ENCODE results near the gene SLC2A13. TPM values are rescaled to one million over a fixed set of nuclear protein-coding genes. Genes with fewer than 3 reads are reported as not detected.

The SLC2A13 gene
- total RNA-seq, 1 experiment from 2014 or later: 15.3 TPM

- no peak for DNase-seq (ENCODE audit: low spot score)
- Mint-ChIP-seq H3K4me1 (peaks cover 18% of the 10 kb centered on the region), H3K27me3 (ENCODE audit: low read depth) (no peaks in the 10 kb centered on the region), H3K4me3 (no peak overlapping the region), H3K36me3 (no peaks in the 10 kb centered on the region), H3K9me3 (no peaks in the 10 kb centered on the region), H3K27ac (no peak overlapping the region; the same call in 1 of the 2 replicates)
- no peak for ATAC-seq
- ChIA-PET POLR2A (no interaction called here), CTCF (no interaction called here)
- no peak for TF ChIP-seq ZNF263 (CRISPR knock-in tag; IDR thresholded peaks at IDR 0.05; ENCODE audit: low read depth)
- no peak for TF ChIP-seq NR2C2 (CRISPR knock-in tag; IDR thresholded peaks at IDR 0.05)
- no peak for TF ChIP-seq STAT6 (CRISPR knock-in tag; conservative IDR thresholded peaks at IDR 0.05; ENCODE audit: low read depth)
- TF ChIP-seq ZNF219 (CRISPR knock-in tag; IDR thresholded peaks at IDR 0.05; ENCODE audit: borderline replicate concordance): no peak
- no peak for TF ChIP-seq NR1H2 (CRISPR knock-in tag; IDR thresholded peaks at IDR 0.05)
- no peak for TF ChIP-seq ATF6 (CRISPR knock-in tag; IDR thresholded peaks at IDR 0.05)
- TF ChIP-seq HMGA2 (CRISPR knock-in tag; IDR thresholded peaks at IDR 0.05): no peak
- no peak for TF ChIP-seq JAZF1 (CRISPR knock-in tag; IDR thresholded peaks at IDR 0.05)
- no peak for TF ChIP-seq EMX1 (CRISPR knock-in tag; IDR thresholded peaks at IDR 0.05)
- no peak for TF ChIP-seq SMAD3 (CRISPR knock-in tag; IDR thresholded peaks at IDR 0.05; ENCODE audit: borderline replicate concordance)
- TF ChIP-seq AFF4 (CRISPR knock-in tag; IDR thresholded peaks at IDR 0.05; ENCODE audit: borderline replicate concordance): no peak
- no peak for TF ChIP-seq USF2 (CRISPR knock-in tag; IDR thresholded peaks at IDR 0.05)
- TF ChIP-seq RELA (CRISPR knock-in tag; IDR thresholded peaks at IDR 0.05; ENCODE audit: borderline replicate concordance): no peak
- no peak for TF ChIP-seq ZNF532 (CRISPR knock-in tag; IDR thresholded peaks at IDR 0.05; ENCODE audit: borderline replicate concordance)
- TF ChIP-seq ZNF425 (CRISPR knock-in tag; conservative IDR thresholded peaks at IDR 0.05): no peak
- no peak for TF ChIP-seq ATF3 (CRISPR knock-in tag; conservative IDR thresholded peaks at IDR 0.05)
- TF ChIP-seq FOXP4 (CRISPR knock-in tag; IDR thresholded peaks at IDR 0.05): no peak
Observed at GRCh38 chr12:39912211-39912980, 193.5 kb downstream of the SLC2A13 start.
